PC-3 (cell line): ENCODE data around the gene RYR2.

Experiments
- CTCF ChIP-seq: fragments of 300-600 bp; sonication (generic); conservative IDR thresholded peaks from 2 replicates; pipeline ENCODE4 v1.5.1; 2017; ENCODE audit warnings: antibody characterized with exemption, low read depth, mild to moderate bottlenecking, low read length
- EZH2 ChIP-seq: fragments of 300-600 bp; sonication (generic); IDR thresholded peaks from one replicate; pipeline ENCODE4 v1.6.1; 2017; ENCODE audit warnings: antibody characterized with exemption, mild to moderate bottlenecking, low read length; ENCODE audit not compliant: unreplicated experiment

GRCh38 chr1:237223419-237223818, 181.4 kb downstream of the RYR2 start:
- TF ChIP-seq EZH2 (no peak), CTCF (no peak)
